ENCODE measurements around the gene PROCR. TPM values are rescaled to one million over a fixed set of nuclear protein-coding genes. Genes with fewer than 3 reads are reported as not detected.
A peak's percentile ranks its signal among the peaks of the same experiment; 100 is the strongest.

The PROCR gene
- total and polyA plus RNA-seq, 9 donors = 9.1 to 40.2 (median 21.6) TPM

DNA sequence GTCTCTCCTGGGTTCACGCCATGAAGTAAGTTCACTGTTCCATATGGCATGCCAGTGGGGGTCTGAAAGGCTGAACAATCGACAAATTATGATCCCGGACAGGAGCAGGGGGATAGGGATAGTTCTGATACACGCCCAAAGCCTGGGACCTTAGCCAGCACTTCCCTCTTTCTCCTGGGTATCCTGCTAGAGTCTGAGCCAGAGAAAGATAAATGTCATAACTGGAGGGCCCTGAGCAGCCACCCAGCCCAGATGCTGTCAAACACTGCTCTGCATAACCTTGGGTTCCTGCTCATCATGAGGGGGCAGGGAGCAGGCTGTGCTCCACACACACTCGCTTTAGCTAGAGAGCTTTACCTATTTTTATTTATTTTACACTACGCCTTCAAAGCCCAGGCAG lies 37.0 kb upstream of the PROCR start:
- 46 to 62% (median 56%) methylated on average over 6 of the region's 6 CpGs for WGBS, 3 donors
- peak overlapping the region in 1 of 2 donors; percentile 76 for H3K27ac ChIP-seq
- H3K4me1 ChIP-seq (ENCODE audit: insufficient read depth) = peaks cover 6% of the 10 kb centered on the region
- no peaks in the 10 kb centered on the region for H3K27me3 ChIP-seq
- DNase-seq = peak in 2 of 5 donors; percentile 33 to 39
- no peak overlapping the region for H3K4me3 ChIP-seq
- no peak for TF ChIP-seq EP300 (IDR thresholded peaks at IDR 0.05)
- no peak for TF ChIP-seq POLR2A (IDR thresholded peaks at IDR 0.05)
- TF ChIP-seq, protein P1, sequence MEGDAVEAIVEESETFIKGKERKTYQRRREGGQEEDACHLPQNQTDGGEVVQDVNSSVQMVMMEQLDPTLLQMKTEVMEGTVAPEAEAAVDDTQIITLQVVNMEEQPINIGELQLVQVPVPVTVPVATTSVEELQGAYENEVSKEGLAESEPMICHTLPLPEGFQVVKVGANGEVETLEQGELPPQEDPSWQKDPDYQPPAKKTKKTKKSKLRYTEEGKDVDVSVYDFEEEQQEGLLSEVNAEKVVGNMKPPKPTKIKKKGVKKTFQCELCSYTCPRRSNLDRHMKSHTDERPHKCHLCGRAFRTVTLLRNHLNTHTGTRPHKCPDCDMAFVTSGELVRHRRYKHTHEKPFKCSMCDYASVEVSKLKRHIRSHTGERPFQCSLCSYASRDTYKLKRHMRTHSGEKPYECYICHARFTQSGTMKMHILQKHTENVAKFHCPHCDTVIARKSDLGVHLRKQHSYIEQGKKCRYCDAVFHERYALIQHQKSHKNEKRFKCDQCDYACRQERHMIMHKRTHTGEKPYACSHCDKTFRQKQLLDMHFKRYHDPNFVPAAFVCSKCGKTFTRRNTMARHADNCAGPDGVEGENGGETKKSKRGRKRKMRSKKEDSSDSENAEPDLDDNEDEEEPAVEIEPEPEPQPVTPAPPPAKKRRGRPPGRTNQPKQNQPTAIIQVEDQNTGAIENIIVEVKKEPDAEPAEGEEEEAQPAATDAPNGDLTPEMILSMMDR (IDR thresholded peaks at IDR 0.05) = no peak
- no peaks in the 10 kb centered on the region for H3K9me3 ChIP-seq
- H3K36me3 ChIP-seq = no peaks in the 10 kb centered on the region
- intact Hi-C loops (cut with DNase I) = loop anchor here in 1 of 4 donors (5.0 kb wide), 1 partner anchor 268 kb away; no protein-coding TSS in a partner anchor

DNA sequence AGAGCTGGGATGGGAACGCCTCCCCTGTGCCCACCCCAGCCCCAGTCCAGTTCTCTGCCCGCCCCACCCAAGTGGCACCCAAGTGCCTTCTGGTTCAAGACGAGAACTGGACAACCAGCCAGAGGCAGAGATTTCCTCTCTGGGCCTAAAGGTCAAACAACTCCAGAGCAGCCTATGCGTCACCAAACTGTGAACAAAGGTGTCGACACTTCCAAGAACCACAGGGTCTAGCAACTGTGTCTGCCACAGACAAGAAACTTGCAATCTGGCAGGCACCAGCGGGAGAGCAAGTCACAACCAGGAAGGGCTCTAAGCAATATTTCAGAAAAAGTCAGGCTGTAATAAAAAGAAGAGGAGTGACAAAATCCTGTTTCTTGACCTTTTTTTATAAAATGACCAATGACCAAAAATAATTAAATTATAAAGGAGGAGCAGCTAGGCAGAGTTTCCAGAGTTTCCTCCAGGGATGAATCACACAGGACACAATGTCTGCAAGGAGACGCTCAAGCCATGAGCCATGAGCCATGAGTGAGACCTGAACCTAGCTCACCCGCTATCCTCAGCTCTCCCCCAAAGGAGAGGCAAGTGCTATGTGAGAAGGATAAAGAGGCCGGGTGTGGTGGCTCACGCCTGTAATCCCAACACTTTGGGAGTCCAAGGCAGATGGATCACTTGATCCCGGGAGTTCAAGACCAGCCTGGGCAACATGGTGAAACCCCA lies 35.8 kb upstream of the PROCR start:
- H3K27ac ChIP-seq = no peak overlapping the region

DNA sequence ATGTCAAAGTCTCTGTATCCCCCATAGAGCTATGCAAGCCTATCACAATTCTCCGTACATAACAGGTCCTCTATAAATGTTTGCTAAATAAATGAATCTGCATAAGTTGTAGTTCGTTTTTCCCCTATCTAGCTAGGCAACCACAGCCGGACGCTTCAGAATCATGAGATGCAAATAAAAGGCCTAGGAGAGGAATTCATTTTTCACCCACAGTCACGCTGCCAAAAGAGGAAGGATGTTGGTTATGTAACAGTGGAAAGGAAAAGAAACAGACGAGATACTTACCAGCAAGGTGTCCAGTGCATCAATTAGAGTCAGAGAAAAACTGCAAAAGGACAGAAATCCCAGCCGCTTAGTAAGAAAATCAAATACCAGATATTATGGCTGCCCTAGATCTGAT lies 27.2 kb upstream of the PROCR start:
- TF ChIP-seq POLR2A (IDR thresholded peaks at IDR 0.05) (no peak), EP300 (IDR thresholded peaks at IDR 0.05) (no peak)
- TF ChIP-seq, protein P1 (IDR thresholded peaks at IDR 0.05) = no peak
- Histone ChIP-seq H3K4me3 (no peak overlapping the region), H3K27ac (no peak overlapping the region), H3K9me3 (no peaks in the 10 kb centered on the region), H3K27me3 (no peaks in the 10 kb centered on the region), H3K36me3 (no peaks in the 10 kb centered on the region), H3K4me1 (ENCODE audit: insufficient read depth) (peaks cover 5% of the 10 kb centered on the region)
- intact Hi-C loops (cut with DNase I) = loop anchor here in 3 of 4 donors (5.0 to 10.0 kb wide), 3 partner anchors 60 to 128 kb away; no protein-coding TSS in a partner anchor
- 72 to 74% (median 74%) methylated on average over 7 of the region's 7 CpGs for WGBS, 3 donors
- DNase-seq = no peak

More for the DNA sequence above, 35.8 kb upstream of the PROCR start:
- Histone ChIP-seq H3K4me3 (no peak overlapping the region), H3K9me3 (no peaks in the 10 kb centered on the region), H3K36me3 (no peaks in the 10 kb centered on the region), H3K27me3 (no peaks in the 10 kb centered on the region), H3K4me1 (ENCODE audit: insufficient read depth) (peaks cover 6% of the 10 kb centered on the region)
- TF ChIP-seq POLR2A (IDR thresholded peaks at IDR 0.05) = no peak
- TF ChIP-seq EP300 (IDR thresholded peaks at IDR 0.05) = no peak
- TF ChIP-seq, protein P1 (IDR thresholded peaks at IDR 0.05) = no peak
- 86 to 94% (median 87%) methylated on average over 11 of the region's 11 CpGs for WGBS, 3 donors
- DNase-seq = no peak
- intact Hi-C loops (cut with DNase I) = no loop called here

DNA sequence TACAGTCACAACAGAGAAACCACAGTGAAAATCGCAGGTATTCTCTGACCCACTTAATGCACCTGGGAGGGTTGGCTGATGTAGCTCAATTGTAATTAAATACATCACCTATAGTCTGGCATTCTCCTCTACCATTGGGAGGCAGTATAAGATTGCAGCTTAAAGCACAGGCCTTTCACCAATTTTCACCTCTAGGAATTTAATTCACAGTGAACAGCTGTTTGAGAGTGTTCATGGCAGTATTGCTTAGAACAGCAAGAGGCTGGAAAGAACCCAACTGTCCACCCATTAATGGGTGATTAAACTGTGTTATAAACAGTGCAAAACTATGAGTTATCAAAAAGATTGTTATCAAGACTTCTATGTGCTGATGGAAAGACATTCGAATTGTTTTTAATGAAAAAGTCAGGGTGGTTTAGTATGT lies 26.7 kb upstream of the PROCR start:
- Histone ChIP-seq H3K4me1 (ENCODE audit: insufficient read depth) (peaks cover 5% of the 10 kb centered on the region), H3K4me3 (no peak overlapping the region), H3K36me3 (no peaks in the 10 kb centered on the region), H3K9me3 (no peaks in the 10 kb centered on the region), H3K27ac (no peak overlapping the region), H3K27me3 (no peaks in the 10 kb centered on the region)
- TF ChIP-seq, protein P1 (IDR thresholded peaks at IDR 0.05) = peak in 2 of 3 donors; percentile 69 to 94
- no peak for TF ChIP-seq EP300 (IDR thresholded peaks at IDR 0.05)
- 29 to 56% (median 44%) methylated on average over 2 of the region's 2 CpGs for whole genome bisulfite sequencing, 3 donors
- DNase-seq = peak in 1 of 5 donors; percentile 34
- intact Hi-C loops (cut with DNase I) = loop anchor here in 3 of 4 donors (5.0 to 10.0 kb wide), 3 partner anchors 60 to 127 kb away; no protein-coding TSS in a partner anchor
